Endothelial cell of umbilical vein (primary cell): ENCODE data around the gene CNPPD1. TPM values are rescaled to one million over a fixed set of nuclear protein-coding genes. Genes with fewer than 3 reads are reported as not detected.

Experiments used
- BruUV-seq: library from RNA; stranded (reverse); fragments of 400-500 nt; replicated peaks from 2 replicates; lab custom pipeline; 2021; lab: Mats Ljungman, UMichigan
- CTCF ChIA-PET: fragments of 300-600, 350-600 bp; sonication (Branson Sonifier 250); formaldehyde crosslinking; loops from one replicate; lab custom pipeline; 2021; ENCODE audit warnings: antibody characterized with exemption, inconsistent platforms; lab: Charles Lee
- POLR2A ChIA-PET: fragments of 300-600, 350-600 bp; sonication (Branson Sonifier 250); formaldehyde crosslinking; loops from one replicate; lab custom pipeline; 2021; ENCODE audit warnings: antibody characterized with exemption, inconsistent platforms; lab: Charles Lee
- DNase-seq: peaks from one replicate; pipeline ENCODE4 v3.0.0-alpha.2; 2011; ENCODE audit warnings: low read depth, low spot score
- FAIRE-seq: peaks from 2 replicates; lab custom pipeline; 2011; peaks lifted over from hg19 to GRCh38; lab: Jason Lieb, UNC
- H2AFZ ChIP-seq: 2 replicates; pipeline ENCODE4 v1.6.0; 2012; ENCODE audit warnings: low read depth, low read length, control low read depth, inconsistent platforms
- H3K27ac ChIP-seq: 2 replicates; pipeline ENCODE4 v1.5.1; 2011; ENCODE audit warnings: low read depth, mild to moderate bottlenecking, control low read depth, low read length, moderate library complexity; ENCODE audit not compliant: insufficient read depth
- H3K27me3 ChIP-seq, 2 experiments: 2 replicates each; pipeline versions ENCODE4 v1.6.0 to v1.6.1; 2011; ENCODE audit warnings: low read length in 2 of 2, mixed read lengths in 1 of 2; ENCODE audit not compliant: control insufficient read depth in 2 of 2, insufficient read depth in 2 of 2
- H3K36me3 ChIP-seq, 2 experiments: 2 replicates in 1 of 2; 3 replicates in 1 of 2; pipeline ENCODE4 v1.5.1; 2011; ENCODE audit warnings: low read length in 2 of 2, mild to moderate bottlenecking in 1 of 2, moderate library complexity in 1 of 2; ENCODE audit not compliant: control insufficient read depth in 2 of 2, insufficient read depth in 2 of 2; ENCODE audit errors: extremely low read depth in 1 of 2
- H3K4me1 ChIP-seq: 3 replicates; pipeline ENCODE4 v1.5.1; 2011; ENCODE audit warnings: mild to moderate bottlenecking, low read length; ENCODE audit not compliant: control insufficient read depth, insufficient read depth; ENCODE audit errors: extremely low read depth
- H3K4me2 ChIP-seq: 2 replicates; pipeline ENCODE4 v1.6.1; 2011; ENCODE audit warnings: low read length, control low read depth, mixed read lengths; ENCODE audit not compliant: insufficient read depth
- H3K4me3 ChIP-seq, 3 experiments: fragments of 200-600 bp in 1 of 3; sonication (generic), shearing (Covaris generic) in 1 of 3; replicated peaks in 1 of 3; 2 replicates each; pipeline ENCODE4 v1.5.1; 2011 to 2016; ENCODE audit warnings: control low read depth in 3 of 3, low read length in 3 of 3, mild to moderate bottlenecking in 2 of 3, inconsistent platforms in 1 of 3, low read depth in 1 of 3, moderate library complexity in 1 of 3; ENCODE audit not compliant: insufficient read depth in 1 of 3
- H3K79me2 ChIP-seq: 2 replicates; pipeline ENCODE4 v1.6.0; 2012; ENCODE audit warnings: low read length, inconsistent platforms; ENCODE audit not compliant: control insufficient read depth, insufficient read depth
- H3K9ac ChIP-seq: replicated peaks from 2 replicates; pipeline ENCODE3; 2011; ENCODE audit warnings: low read length, control low read depth; ENCODE audit not compliant: insufficient read depth; ENCODE audit errors: extremely low read depth
- H3K9me1 ChIP-seq: replicated peaks from 3 replicates; pipeline ENCODE4 v1.6.0; 2011; ENCODE audit warnings: mild to moderate bottlenecking, low read length; ENCODE audit not compliant: control insufficient read depth, insufficient read depth; ENCODE audit errors: extremely low read depth
- H3K9me3 ChIP-seq: replicated peaks from 2 replicates; pipeline ENCODE4 v1.5.1; 2012; ENCODE audit warnings: low read length, inconsistent platforms; ENCODE audit not compliant: control insufficient read depth, insufficient read depth
- H4K20me1 ChIP-seq: replicated peaks from 2 replicates; pipeline ENCODE3; 2011; ENCODE audit warnings: mild to moderate bottlenecking, low read length; ENCODE audit not compliant: control insufficient read depth, insufficient read depth; ENCODE audit errors: extremely low read depth
- EZH2 ChIP-seq: IDR thresholded peaks from 2 replicates; pipeline ENCODE4 v1.6.1; 2012; ENCODE audit warnings: borderline replicate concordance, low read depth, mild to moderate bottlenecking, moderate library complexity, low read length, inconsistent platforms; ENCODE audit not compliant: severe bottlenecking
- GATA2 ChIP-seq: IDR thresholded peaks from 2 replicates; pipeline ENCODE4 v1.7.0; 2011; ENCODE audit warnings: low read depth, mild to moderate bottlenecking, moderate library complexity, mixed read lengths, low read length; ENCODE audit not compliant: insufficient read length, insufficient read depth
- MYC ChIP-seq: IDR thresholded peaks from one replicate; pipeline ENCODE4 v1.6.1; 2011; ENCODE audit warnings: mild to moderate bottlenecking, low read depth, low read length
- POLR2A ChIP-seq: IDR thresholded peaks from 2 replicates; pipeline ENCODE4 v1.6.1; 2012; ENCODE audit warnings: low read depth, mild to moderate bottlenecking, control low read depth, low read length
- POLR2AphosphoS5 ChIP-seq: IDR thresholded peaks from 2 replicates; pipeline ENCODE4 v1.6.1; 2012; ENCODE audit warnings: low read depth, mild to moderate bottlenecking, control low read depth, low read length, moderate library complexity; ENCODE audit not compliant: insufficient read depth
- dilution Hi-C: fragments of 300-500 bp; cut with MboI; formaldehyde crosslinking; loops from one replicate; pipeline ENCODE4 v1.15.0; 2019; ENCODE audit warnings: low sequenced_read_pairs; ENCODE audit not compliant: extremely low pct_ligation_motif_present
- intact Hi-C: fragments of 100-400 bp; cut with micrococcal nuclease; formaldehyde crosslinking; loops from one replicate; pipeline ENCODE4 v1.10.0; 2022
- polyA plus RNA-seq, 4 experiments: library from polyadenylated mRNA; depleted of rRNA in 3 of 4; stranded (reverse) in 3 of 4; unstranded in 1 of 4; fragments of >200 nt; gene quantifications; 2 replicates each; pipeline versions ENCODE4 v1.2.1 to v1.2.3, GENCODE V29; 2011 to 2012; ENCODE audit warnings: missing spikeins in 1 of 4
- total RNA-seq: library from RNA; stranded (reverse); gene quantifications from 2 replicates; pipeline ENCODE4 v1.2.3, GENCODE V29; 2021
- TF ChIP-seq, protein P1 (sequence below), 2 donors: IDR thresholded peaks; 1 replicate in 1 of 2; 2 replicates in 1 of 2; pipeline ENCODE4 v1.5.1; 2011; ENCODE audit warnings: low read length in 2 of 2, mild to moderate bottlenecking in 2 of 2, moderate library complexity in 2 of 2, control low read depth in 1 of 2, inconsistent platforms in 1 of 2, low read depth in 1 of 2; ENCODE audit not compliant: insufficient read depth in 1 of 2; ENCODE audit errors: extremely low read depth in 1 of 2
- TF ChIP-seq, protein P2 (sequence below): IDR thresholded peaks from 2 replicates; pipeline ENCODE4 v1.6.1; 2011; ENCODE audit not compliant: insufficient read depth, insufficient read length

The CNPPD1 gene
- total and polyA plus RNA-seq, 2 donors (not counting 3 experiments of a cell fraction or from before 2014, with no cell fraction given), result 44.0 to 55.7 TPM

DNA sequence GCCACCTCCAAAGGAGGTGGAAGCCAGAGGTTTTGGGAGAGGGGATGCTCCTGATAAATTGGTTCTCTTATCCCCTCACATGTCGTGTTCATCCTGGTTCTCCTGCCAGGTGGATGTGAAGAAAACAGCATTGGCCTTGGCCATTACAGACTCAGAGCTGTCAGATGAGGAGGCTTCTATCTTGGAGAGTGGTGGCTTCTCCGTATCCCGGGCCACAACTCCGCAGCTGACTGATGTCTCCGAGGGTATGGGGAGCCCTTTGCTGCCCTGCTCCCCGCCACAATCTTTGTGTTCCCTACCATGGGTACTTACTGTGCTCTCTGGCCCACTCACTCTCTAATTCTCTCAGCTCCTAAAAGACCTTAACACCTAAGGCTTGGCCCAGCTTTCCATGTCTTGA is 4.8 kb upstream of the CNPPD1 start:
- Histone ChIP-seq H3K36me3 (peaks cover 15 to 39% of the 10 kb centered on the region in 2 experiments), H3K4me3 (no peak overlapping the region), H3K9me3 (no peaks in the 10 kb centered on the region), H3K9ac (no peak overlapping the region), H4K20me1 (no peaks in the 10 kb centered on the region), H3K4me2 (no peak overlapping the region), H3K27ac (no peak overlapping the region), H2AFZ (no peak overlapping the region), H3K27me3 (no peaks in the 10 kb centered on the region), H3K9me1 (no peaks in the 10 kb centered on the region), H3K79me2 (peaks cover 16% of the 10 kb centered on the region), H3K4me1 (peaks cover 18% of the 10 kb centered on the region)
- dilution Hi-C loops, result no loop called here
- no peak for DNase-seq
- ChIA-PET CTCF (interaction anchor here (1.4 to 2.2 kb wide), 3 partner anchors 10 to 152 kb away, joined by 3 to 10 read pairs (median 4); no protein-coding TSS in a partner anchor), POLR2A (no interaction called here)
- intact Hi-C loops, result no loop called here
- TF ChIP-seq, protein P1, sequence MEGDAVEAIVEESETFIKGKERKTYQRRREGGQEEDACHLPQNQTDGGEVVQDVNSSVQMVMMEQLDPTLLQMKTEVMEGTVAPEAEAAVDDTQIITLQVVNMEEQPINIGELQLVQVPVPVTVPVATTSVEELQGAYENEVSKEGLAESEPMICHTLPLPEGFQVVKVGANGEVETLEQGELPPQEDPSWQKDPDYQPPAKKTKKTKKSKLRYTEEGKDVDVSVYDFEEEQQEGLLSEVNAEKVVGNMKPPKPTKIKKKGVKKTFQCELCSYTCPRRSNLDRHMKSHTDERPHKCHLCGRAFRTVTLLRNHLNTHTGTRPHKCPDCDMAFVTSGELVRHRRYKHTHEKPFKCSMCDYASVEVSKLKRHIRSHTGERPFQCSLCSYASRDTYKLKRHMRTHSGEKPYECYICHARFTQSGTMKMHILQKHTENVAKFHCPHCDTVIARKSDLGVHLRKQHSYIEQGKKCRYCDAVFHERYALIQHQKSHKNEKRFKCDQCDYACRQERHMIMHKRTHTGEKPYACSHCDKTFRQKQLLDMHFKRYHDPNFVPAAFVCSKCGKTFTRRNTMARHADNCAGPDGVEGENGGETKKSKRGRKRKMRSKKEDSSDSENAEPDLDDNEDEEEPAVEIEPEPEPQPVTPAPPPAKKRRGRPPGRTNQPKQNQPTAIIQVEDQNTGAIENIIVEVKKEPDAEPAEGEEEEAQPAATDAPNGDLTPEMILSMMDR (IDR thresholded peaks at IDR 0.05; ENCODE audit: extremely low read depth in 1 of 2, insufficient read depth in 1 of 2, low read depth in 1 of 2, low read length in 2 of 2), result no peak
- TF ChIP-seq POLR2A (no peak), GATA2 (no peak), EZH2 (no peak), POLR2AphosphoS5 (no peak), MYC (no peak)
- TF ChIP-seq, protein P2, sequence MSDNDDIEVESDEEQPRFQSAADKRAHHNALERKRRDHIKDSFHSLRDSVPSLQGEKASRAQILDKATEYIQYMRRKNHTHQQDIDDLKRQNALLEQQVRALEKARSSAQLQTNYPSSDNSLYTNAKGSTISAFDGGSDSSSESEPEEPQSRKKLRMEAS, result no peak
- BruUV-seq, result no TSS peak
- FAIRE-seq, result no peak
